Measurements from ENCODE around the gene HMCN2. TPM values are rescaled to one million over a fixed set of nuclear protein-coding genes. Genes with fewer than 3 reads are reported as not detected.

The HMCN2 gene
- total RNA-seq, 1 experiment from 2014 or later = 5.6 TPM

DNA sequence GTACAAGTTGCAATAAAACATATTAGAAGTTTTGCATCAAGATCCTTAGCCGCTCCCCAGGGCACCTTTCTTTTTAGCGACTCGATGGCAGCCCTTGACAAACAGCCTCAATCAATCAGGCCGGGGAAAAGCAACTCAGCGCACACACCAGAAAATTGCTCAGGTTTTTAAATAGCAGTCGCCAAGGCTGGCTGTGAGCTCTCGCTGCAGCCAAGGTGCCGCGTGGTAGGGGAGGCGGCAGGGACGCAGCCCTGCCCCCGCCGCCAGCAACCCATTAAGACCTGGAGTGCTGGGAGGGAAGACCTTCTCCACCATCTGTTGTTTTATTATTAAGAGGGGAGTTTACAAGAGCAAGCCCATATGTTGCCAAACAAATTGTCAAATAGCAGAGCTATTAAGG lies 201.8 kb downstream of the HMCN2 start (continued):
- no peak for TF ChIP-seq ZNF317 (CRISPR knock-in tag; IDR thresholded peaks at IDR 0.05; ENCODE audit: borderline replicate concordance, low read depth)
- TF ChIP-seq, protein P1, sequence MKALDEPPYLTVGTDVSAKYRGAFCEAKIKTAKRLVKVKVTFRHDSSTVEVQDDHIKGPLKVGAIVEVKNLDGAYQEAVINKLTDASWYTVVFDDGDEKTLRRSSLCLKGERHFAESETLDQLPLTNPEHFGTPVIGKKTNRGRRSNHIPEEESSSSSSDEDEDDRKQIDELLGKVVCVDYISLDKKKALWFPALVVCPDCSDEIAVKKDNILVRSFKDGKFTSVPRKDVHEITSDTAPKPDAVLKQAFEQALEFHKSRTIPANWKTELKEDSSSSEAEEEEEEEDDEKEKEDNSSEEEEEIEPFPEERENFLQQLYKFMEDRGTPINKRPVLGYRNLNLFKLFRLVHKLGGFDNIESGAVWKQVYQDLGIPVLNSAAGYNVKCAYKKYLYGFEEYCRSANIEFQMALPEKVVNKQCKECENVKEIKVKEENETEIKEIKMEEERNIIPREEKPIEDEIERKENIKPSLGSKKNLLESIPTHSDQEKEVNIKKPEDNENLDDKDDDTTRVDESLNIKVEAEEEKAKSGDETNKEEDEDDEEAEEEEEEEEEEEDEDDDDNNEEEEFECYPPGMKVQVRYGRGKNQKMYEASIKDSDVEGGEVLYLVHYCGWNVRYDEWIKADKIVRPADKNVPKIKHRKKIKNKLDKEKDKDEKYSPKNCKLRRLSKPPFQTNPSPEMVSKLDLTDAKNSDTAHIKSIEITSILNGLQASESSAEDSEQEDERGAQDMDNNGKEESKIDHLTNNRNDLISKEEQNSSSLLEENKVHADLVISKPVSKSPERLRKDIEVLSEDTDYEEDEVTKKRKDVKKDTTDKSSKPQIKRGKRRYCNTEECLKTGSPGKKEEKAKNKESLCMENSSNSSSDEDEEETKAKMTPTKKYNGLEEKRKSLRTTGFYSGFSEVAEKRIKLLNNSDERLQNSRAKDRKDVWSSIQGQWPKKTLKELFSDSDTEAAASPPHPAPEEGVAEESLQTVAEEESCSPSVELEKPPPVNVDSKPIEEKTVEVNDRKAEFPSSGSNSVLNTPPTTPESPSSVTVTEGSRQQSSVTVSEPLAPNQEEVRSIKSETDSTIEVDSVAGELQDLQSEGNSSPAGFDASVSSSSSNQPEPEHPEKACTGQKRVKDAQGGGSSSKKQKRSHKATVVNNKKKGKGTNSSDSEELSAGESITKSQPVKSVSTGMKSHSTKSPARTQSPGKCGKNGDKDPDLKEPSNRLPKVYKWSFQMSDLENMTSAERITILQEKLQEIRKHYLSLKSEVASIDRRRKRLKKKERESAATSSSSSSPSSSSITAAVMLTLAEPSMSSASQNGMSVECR (CRISPR knock-in tag; IDR thresholded peaks at IDR 0.05; ENCODE audit: borderline replicate concordance) = no peak
- TF ChIP-seq ZNF263 (CRISPR knock-in tag; IDR thresholded peaks at IDR 0.05; ENCODE audit: low read depth) = no peak

DNA sequence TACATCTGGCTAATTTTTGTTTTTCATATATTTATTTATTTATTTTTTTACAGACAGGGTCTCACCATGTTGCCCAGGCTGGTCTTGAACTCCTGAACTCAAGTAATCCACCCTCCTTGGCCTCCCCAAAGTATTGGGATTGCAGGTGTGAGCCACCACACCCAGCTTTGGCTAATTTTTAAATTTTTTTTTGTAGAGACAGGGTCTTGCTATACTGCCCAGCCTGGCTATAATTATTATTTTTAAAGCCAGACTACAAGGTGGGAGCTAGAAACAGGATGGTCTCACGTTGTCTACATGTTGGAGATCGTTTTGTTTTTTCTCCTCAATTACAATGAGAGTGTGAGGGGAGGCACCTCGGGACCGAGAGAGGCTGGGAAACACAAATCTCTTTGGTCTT lies 203.0 kb downstream of the HMCN2 start:
- no peak for DNase-seq (ENCODE audit: low spot score)
- CTCF ChIA-PET = interaction anchor here (2.2 kb wide), 1 partner anchor 216 kb away, joined by 11 read pairs; no protein-coding TSS in a partner anchor
- TF ChIP-seq JAZF1 (CRISPR knock-in tag; IDR thresholded peaks at IDR 0.05) (no peak), MYBL2 (CRISPR knock-in tag; IDR thresholded peaks at IDR 0.05) (no peak), SOX15 (CRISPR knock-in tag; IDR thresholded peaks at IDR 0.05) (no peak), FOXP1 (CRISPR knock-in tag; IDR thresholded peaks at IDR 0.05; ENCODE audit: borderline replicate concordance) (no peak)
- TF ChIP-seq, protein P2, sequence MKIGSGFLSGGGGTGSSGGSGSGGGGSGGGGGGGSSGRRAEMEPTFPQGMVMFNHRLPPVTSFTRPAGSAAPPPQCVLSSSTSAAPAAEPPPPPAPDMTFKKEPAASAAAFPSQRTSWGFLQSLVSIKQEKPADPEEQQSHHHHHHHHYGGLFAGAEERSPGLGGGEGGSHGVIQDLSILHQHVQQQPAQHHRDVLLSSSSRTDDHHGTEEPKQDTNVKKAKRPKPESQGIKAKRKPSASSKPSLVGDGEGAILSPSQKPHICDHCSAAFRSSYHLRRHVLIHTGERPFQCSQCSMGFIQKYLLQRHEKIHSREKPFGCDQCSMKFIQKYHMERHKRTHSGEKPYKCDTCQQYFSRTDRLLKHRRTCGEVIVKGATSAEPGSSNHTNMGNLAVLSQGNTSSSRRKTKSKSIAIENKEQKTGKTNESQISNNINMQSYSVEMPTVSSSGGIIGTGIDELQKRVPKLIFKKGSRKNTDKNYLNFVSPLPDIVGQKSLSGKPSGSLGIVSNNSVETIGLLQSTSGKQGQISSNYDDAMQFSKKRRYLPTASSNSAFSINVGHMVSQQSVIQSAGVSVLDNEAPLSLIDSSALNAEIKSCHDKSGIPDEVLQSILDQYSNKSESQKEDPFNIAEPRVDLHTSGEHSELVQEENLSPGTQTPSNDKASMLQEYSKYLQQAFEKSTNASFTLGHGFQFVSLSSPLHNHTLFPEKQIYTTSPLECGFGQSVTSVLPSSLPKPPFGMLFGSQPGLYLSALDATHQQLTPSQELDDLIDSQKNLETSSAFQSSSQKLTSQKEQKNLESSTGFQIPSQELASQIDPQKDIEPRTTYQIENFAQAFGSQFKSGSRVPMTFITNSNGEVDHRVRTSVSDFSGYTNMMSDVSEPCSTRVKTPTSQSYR (CRISPR knock-in tag; IDR thresholded peaks at IDR 0.05) = no peak
- TF ChIP-seq, protein P3, sequence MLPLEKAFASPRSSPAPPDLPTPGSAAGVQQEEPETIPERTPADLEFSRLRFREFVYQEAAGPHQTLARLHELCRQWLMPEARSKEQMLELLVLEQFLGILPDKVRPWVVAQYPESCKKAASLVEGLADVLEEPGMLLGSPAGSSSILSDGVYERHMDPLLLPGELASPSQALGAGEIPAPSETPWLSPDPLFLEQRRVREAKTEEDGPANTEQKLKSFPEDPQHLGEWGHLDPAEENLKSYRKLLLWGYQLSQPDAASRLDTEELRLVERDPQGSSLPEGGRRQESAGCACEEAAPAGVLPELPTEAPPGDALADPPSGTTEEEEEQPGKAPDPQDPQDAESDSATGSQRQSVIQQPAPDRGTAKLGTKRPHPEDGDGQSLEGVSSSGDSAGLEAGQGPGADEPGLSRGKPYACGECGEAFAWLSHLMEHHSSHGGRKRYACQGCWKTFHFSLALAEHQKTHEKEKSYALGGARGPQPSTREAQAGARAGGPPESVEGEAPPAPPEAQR (CRISPR knock-in tag; IDR thresholded peaks at IDR 0.05) = no peak
- TF ChIP-seq, protein P4, sequence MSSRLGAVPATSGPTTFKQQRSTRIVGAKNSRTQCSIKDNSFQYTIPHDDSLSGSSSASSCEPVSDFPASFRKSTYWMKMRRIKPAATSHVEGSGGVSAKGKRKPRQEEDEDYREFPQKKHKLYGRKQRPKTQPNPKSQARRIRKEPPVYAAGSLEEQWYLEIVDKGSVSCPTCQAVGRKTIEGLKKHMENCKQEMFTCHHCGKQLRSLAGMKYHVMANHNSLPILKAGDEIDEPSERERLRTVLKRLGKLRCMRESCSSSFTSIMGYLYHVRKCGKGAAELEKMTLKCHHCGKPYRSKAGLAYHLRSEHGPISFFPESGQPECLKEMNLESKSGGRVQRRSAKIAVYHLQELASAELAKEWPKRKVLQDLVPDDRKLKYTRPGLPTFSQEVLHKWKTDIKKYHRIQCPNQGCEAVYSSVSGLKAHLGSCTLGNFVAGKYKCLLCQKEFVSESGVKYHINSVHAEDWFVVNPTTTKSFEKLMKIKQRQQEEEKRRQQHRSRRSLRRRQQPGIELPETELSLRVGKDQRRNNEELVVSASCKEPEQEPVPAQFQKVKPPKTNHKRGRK (CRISPR knock-in tag; IDR thresholded peaks at IDR 0.05; ENCODE audit: borderline replicate concordance) = no peak
- TF ChIP-seq, protein P5, sequence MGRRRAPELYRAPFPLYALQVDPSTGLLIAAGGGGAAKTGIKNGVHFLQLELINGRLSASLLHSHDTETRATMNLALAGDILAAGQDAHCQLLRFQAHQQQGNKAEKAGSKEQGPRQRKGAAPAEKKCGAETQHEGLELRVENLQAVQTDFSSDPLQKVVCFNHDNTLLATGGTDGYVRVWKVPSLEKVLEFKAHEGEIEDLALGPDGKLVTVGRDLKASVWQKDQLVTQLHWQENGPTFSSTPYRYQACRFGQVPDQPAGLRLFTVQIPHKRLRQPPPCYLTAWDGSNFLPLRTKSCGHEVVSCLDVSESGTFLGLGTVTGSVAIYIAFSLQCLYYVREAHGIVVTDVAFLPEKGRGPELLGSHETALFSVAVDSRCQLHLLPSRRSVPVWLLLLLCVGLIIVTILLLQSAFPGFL (CRISPR knock-in tag; IDR thresholded peaks at IDR 0.05; ENCODE audit: borderline replicate concordance) = no peak
- TF ChIP-seq, protein P6, sequence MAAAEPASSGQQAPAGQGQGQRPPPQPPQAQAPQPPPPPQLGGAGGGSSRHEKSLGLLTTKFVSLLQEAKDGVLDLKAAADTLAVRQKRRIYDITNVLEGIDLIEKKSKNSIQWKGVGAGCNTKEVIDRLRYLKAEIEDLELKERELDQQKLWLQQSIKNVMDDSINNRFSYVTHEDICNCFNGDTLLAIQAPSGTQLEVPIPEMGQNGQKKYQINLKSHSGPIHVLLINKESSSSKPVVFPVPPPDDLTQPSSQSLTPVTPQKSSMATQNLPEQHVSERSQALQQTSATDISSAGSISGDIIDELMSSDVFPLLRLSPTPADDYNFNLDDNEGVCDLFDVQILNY (CRISPR knock-in tag; IDR thresholded peaks at IDR 0.05) = no peak
- TF ChIP-seq, protein P7, sequence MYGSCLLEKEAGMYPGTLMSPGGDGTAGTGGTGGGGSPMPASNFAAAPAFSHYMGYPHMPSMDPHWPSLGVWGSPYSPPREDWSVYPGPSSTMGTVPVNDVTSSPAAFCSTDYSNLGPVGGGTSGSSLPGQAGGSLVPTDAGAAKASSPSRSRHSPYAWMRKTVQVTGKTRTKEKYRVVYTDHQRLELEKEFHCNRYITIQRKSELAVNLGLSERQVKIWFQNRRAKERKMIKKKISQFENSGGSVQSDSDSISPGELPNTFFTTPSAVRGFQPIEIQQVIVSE (CRISPR knock-in tag; IDR thresholded peaks at IDR 0.05; ENCODE audit: borderline replicate concordance) = no peak
- TF ChIP-seq, protein P8, sequence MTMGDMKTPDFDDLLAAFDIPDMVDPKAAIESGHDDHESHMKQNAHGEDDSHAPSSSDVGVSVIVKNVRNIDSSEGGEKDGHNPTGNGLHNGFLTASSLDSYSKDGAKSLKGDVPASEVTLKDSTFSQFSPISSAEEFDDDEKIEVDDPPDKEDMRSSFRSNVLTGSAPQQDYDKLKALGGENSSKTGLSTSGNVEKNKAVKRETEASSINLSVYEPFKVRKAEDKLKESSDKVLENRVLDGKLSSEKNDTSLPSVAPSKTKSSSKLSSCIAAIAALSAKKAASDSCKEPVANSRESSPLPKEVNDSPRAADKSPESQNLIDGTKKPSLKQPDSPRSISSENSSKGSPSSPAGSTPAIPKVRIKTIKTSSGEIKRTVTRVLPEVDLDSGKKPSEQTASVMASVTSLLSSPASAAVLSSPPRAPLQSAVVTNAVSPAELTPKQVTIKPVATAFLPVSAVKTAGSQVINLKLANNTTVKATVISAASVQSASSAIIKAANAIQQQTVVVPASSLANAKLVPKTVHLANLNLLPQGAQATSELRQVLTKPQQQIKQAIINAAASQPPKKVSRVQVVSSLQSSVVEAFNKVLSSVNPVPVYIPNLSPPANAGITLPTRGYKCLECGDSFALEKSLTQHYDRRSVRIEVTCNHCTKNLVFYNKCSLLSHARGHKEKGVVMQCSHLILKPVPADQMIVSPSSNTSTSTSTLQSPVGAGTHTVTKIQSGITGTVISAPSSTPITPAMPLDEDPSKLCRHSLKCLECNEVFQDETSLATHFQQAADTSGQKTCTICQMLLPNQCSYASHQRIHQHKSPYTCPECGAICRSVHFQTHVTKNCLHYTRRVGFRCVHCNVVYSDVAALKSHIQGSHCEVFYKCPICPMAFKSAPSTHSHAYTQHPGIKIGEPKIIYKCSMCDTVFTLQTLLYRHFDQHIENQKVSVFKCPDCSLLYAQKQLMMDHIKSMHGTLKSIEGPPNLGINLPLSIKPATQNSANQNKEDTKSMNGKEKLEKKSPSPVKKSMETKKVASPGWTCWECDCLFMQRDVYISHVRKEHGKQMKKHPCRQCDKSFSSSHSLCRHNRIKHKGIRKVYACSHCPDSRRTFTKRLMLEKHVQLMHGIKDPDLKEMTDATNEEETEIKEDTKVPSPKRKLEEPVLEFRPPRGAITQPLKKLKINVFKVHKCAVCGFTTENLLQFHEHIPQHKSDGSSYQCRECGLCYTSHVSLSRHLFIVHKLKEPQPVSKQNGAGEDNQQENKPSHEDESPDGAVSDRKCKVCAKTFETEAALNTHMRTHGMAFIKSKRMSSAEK (CRISPR knock-in tag; IDR thresholded peaks at IDR 0.05; ENCODE audit: borderline replicate concordance) = no peak
- TF ChIP-seq, protein P9, sequence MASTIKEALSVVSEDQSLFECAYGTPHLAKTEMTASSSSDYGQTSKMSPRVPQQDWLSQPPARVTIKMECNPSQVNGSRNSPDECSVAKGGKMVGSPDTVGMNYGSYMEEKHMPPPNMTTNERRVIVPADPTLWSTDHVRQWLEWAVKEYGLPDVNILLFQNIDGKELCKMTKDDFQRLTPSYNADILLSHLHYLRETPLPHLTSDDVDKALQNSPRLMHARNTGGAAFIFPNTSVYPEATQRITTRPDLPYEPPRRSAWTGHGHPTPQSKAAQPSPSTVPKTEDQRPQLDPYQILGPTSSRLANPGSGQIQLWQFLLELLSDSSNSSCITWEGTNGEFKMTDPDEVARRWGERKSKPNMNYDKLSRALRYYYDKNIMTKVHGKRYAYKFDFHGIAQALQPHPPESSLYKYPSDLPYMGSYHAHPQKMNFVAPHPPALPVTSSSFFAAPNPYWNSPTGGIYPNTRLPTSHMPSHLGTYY (CRISPR knock-in tag; IDR thresholded peaks at IDR 0.05) = no peak

More for the DNA sequence above, 203.0 kb downstream of the HMCN2 start:
- Mint-ChIP-seq H3K9me3 (no peaks in the 10 kb centered on the region), H3K4me3 (no peak overlapping the region), H3K27me3 (ENCODE audit: low read depth) (no peaks in the 10 kb centered on the region), H3K36me3 (no peaks in the 10 kb centered on the region), H3K27ac (no peak overlapping the region), H3K4me1 (peaks cover 18% of the 10 kb centered on the region)
- POLR2A ChIA-PET = no interaction called here
- no peak for ATAC-seq

Data from WTC11 (cell line).